ENCODE data around the gene ERC1. TPM values are rescaled to one million over a fixed set of nuclear protein-coding genes. Genes with fewer than 3 reads are reported as not detected.
"Not testable (repeated sequence)": the region's sequence is repeated elsewhere in the genome, so short reads cannot be mapped to it uniquely, and the experiment has no call there.

The ERC1 gene
- polyA plus RNA-seq, 5 donors: 27.0 to 40.4 (median 33.6) TPM

DNA sequence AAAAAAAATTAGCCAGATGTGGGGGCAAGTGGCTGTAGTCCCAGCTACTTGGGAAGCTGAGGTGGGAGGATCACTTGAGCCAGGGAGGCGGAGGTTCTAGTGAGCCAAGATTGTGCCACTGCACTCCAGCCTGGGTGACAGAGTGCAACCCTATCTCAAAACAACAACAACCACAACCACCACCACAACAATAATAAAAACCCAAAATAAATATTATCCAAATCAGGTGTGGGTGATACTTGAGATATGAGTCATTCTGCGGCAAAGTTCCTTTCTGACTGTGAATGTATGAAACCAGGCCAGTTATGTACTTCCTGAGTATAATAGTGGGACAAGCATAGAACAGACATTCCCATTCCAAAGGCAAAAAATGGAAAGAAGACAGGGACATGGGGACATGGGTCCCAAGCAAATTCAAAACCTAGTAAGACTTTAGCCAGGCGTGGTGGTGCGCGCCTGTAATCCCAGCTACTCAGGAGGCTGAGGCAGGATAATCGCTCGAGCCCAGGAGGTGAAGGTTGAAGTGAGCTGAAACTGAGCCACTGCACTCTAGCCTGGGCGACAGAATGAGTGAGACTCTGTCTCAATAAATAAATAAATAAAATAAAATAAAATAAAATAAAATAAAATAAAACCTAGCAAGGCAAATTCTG, 9.7 kb upstream of the ERC1 start:
- DNase-seq: no peak

DNA sequence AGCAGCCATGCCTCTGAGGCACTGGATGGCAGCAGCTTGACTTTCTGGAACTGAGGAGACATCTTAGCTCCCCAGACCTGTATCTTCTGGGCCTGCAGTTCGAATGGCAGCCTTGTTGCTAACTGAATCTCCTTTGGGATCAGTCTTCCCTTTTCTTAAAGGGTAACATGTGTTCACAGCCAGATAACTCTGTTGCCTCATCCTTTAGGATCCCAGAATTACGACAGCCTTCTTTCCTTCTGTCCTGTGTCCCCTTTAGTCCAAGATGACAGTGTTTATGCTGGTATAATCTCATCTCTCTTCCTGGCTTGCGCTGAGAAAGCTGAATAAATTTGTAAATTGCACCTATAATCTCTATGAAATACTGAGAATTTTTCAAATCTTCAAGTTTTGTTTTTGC, 9.1 kb upstream of the ERC1 start:
- DNase-seq: no peak

DNA sequence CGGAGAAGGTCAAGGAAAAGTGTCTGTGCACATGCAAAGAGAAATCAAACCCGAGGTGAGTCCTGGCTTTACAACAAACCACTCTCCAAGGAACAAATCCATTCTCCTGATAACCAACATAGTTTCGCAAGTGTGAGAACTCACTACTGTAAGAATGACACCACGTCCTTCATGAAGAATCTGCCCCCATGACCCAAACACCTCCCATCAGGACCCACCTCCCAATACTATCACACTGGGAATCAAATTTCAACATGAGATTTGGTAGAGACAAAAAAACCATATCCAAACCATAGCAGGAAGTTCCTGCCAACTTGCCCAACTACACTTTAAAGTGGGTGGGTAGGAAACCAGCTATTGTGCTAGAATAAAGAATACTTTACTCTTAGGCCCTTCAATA, 2.4 kb upstream of the ERC1 start:
- no peak for DNase-seq

- no peak for DNase-seq
Measured at GRCh38 chr12:989051-989450, 2.0 kb upstream of the ERC1 start.

GRCh38 chr12:989751-990660, 1.0 kb upstream of the ERC1 start:
- DNase-seq: peak; percentile 28 to 46

GRCh38 chr12:991350-992333, 619 bp downstream of the ERC1 start:
- DNase-seq: peak; percentile 61 to 69

DNA sequence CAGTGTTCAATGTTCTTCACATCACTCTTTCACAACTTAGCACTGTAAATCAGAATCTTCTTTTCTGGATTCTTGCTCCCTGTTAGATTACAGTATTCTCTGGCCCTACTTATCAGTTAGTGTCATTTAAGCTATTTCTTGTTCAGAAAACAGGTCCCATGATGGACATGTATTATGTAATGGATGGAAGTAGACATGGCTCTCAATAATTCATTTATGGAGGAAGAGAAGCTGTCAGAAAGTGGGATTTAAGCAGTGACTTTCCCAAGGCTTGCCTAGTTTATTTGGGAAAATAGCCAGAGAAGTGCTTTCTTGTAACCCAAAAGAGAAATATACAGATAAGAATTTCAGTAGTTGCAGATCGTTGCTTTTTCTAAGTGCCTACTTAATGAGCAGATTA, 1.6 kb downstream of the ERC1 start:
- no peak for DNase-seq

- no peak for DNase-seq
Measured at GRCh38 chr12:996881-997280, 5.9 kb downstream of the ERC1 start.

GRCh38 chr12:997505-997904, 6.5 kb downstream of the ERC1 start:
- DNase-seq: no peak

DNA sequence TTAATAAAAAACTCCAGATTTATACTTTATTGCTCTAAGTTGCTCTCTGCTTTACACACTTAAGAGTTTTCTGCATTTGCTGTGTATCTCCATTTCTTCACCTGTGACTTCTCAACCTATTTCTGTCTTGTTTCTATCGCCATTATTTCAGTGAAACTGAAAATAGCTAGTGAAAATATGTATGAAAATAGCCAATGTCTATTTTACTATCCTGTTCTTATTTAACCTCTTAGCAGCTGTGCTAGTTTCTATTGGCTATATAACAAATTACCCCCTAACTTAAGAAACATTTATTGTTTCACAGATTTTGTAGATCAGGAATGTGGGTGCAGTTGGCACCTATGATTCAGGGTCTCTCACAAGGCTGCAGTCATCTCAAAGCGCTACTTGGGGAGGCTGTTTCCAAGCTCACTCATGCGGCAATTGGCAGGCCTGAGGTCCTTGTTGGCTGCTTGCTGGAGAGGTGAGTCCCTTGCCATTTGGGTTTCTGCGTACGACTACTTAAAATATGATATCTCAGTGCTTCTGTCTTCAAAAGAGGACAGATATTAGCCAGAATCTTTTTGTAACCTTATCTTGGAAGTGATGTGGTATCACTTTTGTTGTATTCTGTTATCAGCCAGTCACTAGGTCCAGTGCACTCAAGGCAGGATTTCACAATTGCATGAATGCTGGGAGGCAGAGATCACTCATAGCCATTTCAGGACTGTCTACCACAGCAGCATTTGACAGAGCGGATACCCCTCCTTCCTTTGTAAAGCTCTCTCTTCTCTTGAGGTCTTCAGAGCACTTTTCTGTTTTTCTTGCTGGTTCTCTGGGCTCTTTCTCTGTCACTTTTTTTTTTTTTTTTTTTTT, 7.2 kb downstream of the ERC1 start:
- no peak for DNase-seq

GRCh38 chr12:999736-1000135, 8.7 kb downstream of the ERC1 start:
- DNase-seq: not testable (repeated sequence)

DNA sequence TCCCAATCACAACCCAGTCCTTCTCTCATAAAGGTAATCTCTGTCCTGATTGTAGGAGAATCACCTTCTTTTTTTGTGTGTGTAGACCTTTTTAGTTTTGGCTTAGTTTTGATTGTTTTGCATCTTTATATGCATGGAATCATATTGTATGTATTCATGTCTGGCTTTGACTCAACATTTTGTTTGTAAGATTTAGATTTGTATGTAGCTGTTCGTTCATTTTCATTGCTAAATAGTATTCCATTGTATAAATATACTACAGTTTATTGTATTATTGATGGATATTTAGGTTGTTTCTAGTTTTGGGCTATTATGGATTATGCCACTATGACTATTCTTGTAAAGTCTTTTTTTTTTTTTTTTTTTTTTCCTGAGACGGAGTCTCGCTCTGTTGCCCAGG, 10.5 kb downstream of the ERC1 start:
- no peak for DNase-seq

DNA sequence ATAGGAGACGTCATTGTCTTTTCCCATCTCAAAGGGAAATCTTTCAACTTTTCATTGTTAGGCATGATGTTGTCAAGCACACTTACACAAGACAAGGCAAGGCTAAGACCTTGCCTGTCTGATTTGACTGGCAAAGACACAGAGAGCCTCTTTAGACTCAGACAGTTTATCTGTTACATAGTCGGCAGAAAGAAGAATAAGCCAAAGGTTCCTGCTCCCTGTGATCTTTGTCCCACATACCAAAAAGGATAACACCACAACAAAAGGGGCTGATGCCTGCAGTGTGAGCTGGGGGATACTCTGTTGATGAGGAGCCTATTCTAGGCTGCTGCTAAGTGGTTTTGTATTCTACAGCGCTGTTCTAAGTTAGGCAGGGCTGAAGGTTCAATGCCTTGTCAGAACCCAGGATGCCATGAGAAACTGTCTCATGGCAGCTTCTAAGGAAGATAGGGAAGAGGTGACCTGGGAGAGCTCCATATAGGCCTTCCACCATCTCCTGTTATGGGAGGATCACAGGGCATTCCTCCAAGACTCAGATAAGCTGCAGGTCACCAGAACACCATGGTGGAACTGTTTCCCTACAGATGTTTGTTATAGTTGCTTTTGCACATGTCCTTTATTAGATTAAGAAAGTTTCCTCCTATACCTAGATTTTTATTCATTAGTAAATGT, 12.7 kb downstream of the ERC1 start:
- no peak for DNase-seq

DNA sequence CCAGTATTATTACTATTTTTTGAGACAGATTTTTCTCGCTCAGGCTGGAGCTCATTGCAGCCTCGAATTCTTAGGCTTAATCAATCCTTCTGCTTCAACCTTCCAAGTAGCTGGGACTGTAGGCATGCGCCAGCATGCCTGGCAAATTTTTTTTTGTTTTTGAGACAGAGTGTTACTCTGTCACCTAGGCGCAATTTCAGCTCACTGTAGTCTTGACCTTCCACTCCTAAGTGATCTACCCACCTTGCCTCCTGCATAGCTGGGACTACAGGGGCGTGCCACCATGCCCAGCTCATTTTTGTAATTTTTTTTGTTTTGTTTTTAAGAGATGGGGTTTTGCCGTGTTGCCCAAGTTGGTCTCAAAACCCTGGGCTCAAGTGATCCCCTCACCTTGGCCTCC, 15.2 kb downstream of the ERC1 start:
- DNase-seq: no peak

GRCh38 chr12:1007276-1007675, 16.3 kb downstream of the ERC1 start:
- no peak for DNase-seq

DNA sequence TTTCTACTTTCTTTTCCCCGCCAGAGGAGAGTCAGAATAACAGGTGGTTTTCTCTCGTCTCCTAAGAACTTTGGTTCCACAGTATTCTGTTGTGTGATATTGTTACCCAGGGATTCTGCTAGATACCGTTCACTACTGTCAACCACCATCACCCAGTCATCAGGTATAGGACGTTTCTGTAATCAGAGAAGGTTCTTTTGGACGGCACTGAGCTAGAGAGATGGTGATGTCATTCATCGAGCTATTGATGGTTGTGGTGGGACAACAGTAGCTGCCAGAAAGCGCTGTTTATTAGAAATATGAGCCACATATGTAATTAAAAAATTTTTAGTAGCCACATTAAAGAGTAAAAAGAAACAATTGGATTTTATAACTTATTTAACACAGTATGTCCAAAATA, 17.0 kb downstream of the ERC1 start:
- no peak for DNase-seq

- no peak for DNase-seq
Measured at GRCh38 chr12:1011091-1011490, 20.1 kb downstream of the ERC1 start.

GRCh38 chr12:1013618-1014489, 22.8 kb downstream of the ERC1 start:
- DNase-seq: no peak

DNA sequence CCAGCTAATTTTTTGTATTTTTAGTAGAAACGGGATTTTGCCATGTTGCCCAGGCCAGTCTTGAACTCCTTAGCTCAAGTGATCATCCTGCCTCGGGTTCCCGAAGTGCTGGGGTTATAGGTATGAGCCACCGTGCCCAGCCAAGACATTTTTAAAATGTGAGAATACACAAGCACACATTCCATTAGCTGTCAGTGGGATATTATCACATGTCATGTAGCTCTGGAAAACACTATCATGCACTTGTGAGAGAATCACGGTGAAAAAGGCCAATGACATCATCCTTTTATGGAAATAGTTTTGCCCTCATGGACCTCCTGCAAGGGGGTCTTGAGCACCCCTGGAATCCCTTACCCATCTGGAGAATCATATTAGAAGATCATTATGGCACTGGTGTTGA, 28.3 kb downstream of the ERC1 start:
- DNase-seq: no peak

- DNase-seq: no peak
Measured at GRCh38 chr12:1020389-1020788, 29.4 kb downstream of the ERC1 start.

Measured in right lung (tissue), 5 donors.